ENCODE results near the gene ASCC3. TPM values are rescaled to one million over a fixed set of nuclear protein-coding genes. Genes with fewer than 3 reads are reported as not detected.

The ASCC3 gene
- total RNA-seq, 1 experiment from 2014 or later = 32.2 TPM

- BruUV-seq (replicated peaks) = no TSS peak
- POLR2A ChIA-PET (ENCODE audit: low non-redundant PET) = no interaction called here
- no peak for DNase-seq (ENCODE audit: low spot score)
- TF ChIP-seq CTCF (conservative IDR thresholded peaks at IDR 0.05; ENCODE audit: low read depth, low read length) (no peak), EZH2 (IDR thresholded peaks at IDR 0.05; ENCODE audit: borderline replicate concordance, low read depth, low read length, poor library complexity, severe bottlenecking) (no peak)
- no peaks in the 10 kb centered on the region for H3K36me3 ChIP-seq (ENCODE audit: insufficient read depth, low read length, poor library complexity, severe bottlenecking)
- no peaks in the 10 kb centered on the region for H3K4me1 ChIP-seq (ENCODE audit: insufficient read depth, low read length, poor library complexity, severe bottlenecking)
- intact Hi-C loops (cut with micrococcal nuclease; ENCODE audit: unreplicated experiment) = no loop called here
- CTCF ChIA-PET = no interaction called here
- H3K27ac ChIP-seq (ENCODE audit: low read depth, low read length, poor library complexity, severe bottlenecking) = no peak overlapping the region
- no peak overlapping the region for H3K4me3 ChIP-seq (ENCODE audit: low read depth, low read length, poor library complexity, severe bottlenecking)
- H3K9me3 ChIP-seq (ENCODE audit: low read depth, low read length, poor library complexity, severe bottlenecking) = no peaks in the 10 kb centered on the region
- H3K27me3 ChIP-seq (replicated peaks; ENCODE audit: insufficient read depth, low read depth, low read length, poor library complexity) = no peaks in the 10 kb centered on the region
Observed at GRCh38 chr6:100671740-100672139, 209.4 kb downstream of the ASCC3 start.

- no peak overlapping the region for H3K27ac ChIP-seq (ENCODE audit: low read depth, low read length, poor library complexity, severe bottlenecking)
- no peaks in the 10 kb centered on the region for H3K27me3 ChIP-seq (replicated peaks; ENCODE audit: insufficient read depth, low read depth, low read length, poor library complexity)
- CTCF ChIA-PET = no interaction called here
- TF ChIP-seq CTCF (conservative IDR thresholded peaks at IDR 0.05; ENCODE audit: low read depth, low read length) = no peak
- TF ChIP-seq EZH2 (IDR thresholded peaks at IDR 0.05; ENCODE audit: borderline replicate concordance, low read depth, low read length, poor library complexity, severe bottlenecking) = no peak
- POLR2A ChIA-PET (ENCODE audit: low non-redundant PET) = no interaction called here
- no peaks in the 10 kb centered on the region for H3K9me3 ChIP-seq (ENCODE audit: low read depth, low read length, poor library complexity, severe bottlenecking)
- BruUV-seq (replicated peaks) = no TSS peak
- DNase-seq (ENCODE audit: low spot score) = no peak
- H3K4me3 ChIP-seq (ENCODE audit: low read depth, low read length, poor library complexity, severe bottlenecking) = no peak overlapping the region
- no peaks in the 10 kb centered on the region for H3K4me1 ChIP-seq (ENCODE audit: insufficient read depth, low read length, poor library complexity, severe bottlenecking)
- no peaks in the 10 kb centered on the region for H3K36me3 ChIP-seq (ENCODE audit: insufficient read depth, low read length, poor library complexity, severe bottlenecking)
- intact Hi-C loops (cut with micrococcal nuclease; ENCODE audit: unreplicated experiment) = no loop called here
Observed at GRCh38 chr6:100670056-100670455, 211.1 kb downstream of the ASCC3 start.

GRCh38 chr6:100665041-100665380 is 216.1 kb downstream of the ASCC3 start:
- no peaks in the 10 kb centered on the region for H3K9me3 ChIP-seq (ENCODE audit: low read depth, low read length, poor library complexity, severe bottlenecking)
- H3K27me3 ChIP-seq (replicated peaks; ENCODE audit: insufficient read depth, low read depth, low read length, poor library complexity) = no peaks in the 10 kb centered on the region
- no peak for DNase-seq (ENCODE audit: low spot score)
- H3K4me3 ChIP-seq (ENCODE audit: low read depth, low read length, poor library complexity, severe bottlenecking) = no peak overlapping the region
- H3K36me3 ChIP-seq (ENCODE audit: insufficient read depth, low read length, poor library complexity, severe bottlenecking) = no peaks in the 10 kb centered on the region
- no peak overlapping the region for H3K27ac ChIP-seq (ENCODE audit: low read depth, low read length, poor library complexity, severe bottlenecking)
- ChIA-PET POLR2A (ENCODE audit: low non-redundant PET) (no interaction called here), CTCF (no interaction called here)
- intact Hi-C loops (cut with micrococcal nuclease; ENCODE audit: unreplicated experiment) = no loop called here
- TF ChIP-seq EZH2 (IDR thresholded peaks at IDR 0.05; ENCODE audit: borderline replicate concordance, low read depth, low read length, poor library complexity, severe bottlenecking) (no peak), CTCF (conservative IDR thresholded peaks at IDR 0.05; ENCODE audit: low read depth, low read length) (no peak)
- BruUV-seq (replicated peaks) = no TSS peak
- H3K4me1 ChIP-seq (ENCODE audit: insufficient read depth, low read length, poor library complexity, severe bottlenecking) = no peaks in the 10 kb centered on the region
